ENCODE data around the gene VAPB.
"Not testable (repeated sequence)": the region's sequence is repeated elsewhere in the genome, so short reads cannot be mapped to it uniquely, and the experiment has no call there.

VAPB gene

DNA sequence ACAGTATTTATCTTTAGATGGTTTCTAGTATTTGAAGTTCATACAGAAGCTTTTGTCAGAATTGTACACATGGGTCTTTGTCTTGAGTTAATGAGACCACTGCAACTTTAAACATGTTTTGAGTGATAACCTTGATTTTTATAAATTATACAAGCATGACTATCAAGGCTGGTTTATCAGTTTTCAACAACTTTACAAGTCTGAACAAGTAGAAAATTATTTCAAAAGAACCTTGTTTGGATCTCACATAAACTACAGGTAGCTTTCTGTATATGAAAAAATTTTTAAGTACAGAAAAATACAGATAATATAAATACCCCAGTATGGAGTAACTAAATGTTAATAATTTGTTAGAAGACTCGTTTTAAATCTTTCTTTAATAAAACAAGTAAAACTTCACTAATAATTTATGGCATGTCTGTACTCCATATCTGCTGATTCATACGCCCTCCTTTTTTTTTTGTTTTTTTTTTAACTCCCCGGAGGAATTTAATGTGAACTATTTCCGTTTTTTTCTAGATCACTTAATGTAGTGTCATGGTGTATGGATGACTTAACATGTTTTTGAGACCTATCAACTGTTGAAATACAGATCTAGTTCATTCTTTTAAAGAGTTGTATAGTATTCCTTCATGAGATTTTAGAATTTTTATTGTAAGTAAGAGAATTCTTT is 18.3 kb downstream of the VAPB start:
- POLR2A ChIA-PET, result no interaction called here
- CTCF ChIA-PET, result interaction anchor here (0.9 to 1.0 kb wide), 2 partner anchors 14 to 18 kb away, joined by 3 read pairs; partner anchors contain the start of gene VAPB
- TF ChIP-seq, protein P1, sequence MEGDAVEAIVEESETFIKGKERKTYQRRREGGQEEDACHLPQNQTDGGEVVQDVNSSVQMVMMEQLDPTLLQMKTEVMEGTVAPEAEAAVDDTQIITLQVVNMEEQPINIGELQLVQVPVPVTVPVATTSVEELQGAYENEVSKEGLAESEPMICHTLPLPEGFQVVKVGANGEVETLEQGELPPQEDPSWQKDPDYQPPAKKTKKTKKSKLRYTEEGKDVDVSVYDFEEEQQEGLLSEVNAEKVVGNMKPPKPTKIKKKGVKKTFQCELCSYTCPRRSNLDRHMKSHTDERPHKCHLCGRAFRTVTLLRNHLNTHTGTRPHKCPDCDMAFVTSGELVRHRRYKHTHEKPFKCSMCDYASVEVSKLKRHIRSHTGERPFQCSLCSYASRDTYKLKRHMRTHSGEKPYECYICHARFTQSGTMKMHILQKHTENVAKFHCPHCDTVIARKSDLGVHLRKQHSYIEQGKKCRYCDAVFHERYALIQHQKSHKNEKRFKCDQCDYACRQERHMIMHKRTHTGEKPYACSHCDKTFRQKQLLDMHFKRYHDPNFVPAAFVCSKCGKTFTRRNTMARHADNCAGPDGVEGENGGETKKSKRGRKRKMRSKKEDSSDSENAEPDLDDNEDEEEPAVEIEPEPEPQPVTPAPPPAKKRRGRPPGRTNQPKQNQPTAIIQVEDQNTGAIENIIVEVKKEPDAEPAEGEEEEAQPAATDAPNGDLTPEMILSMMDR (IDR thresholded peaks at IDR 0.05; ENCODE audit: control extremely low read depth, extremely low read depth, low read depth, missing control alignments), result no peak
- DNase-seq (ENCODE audit: extremely low spot score), result no peak

DNA sequence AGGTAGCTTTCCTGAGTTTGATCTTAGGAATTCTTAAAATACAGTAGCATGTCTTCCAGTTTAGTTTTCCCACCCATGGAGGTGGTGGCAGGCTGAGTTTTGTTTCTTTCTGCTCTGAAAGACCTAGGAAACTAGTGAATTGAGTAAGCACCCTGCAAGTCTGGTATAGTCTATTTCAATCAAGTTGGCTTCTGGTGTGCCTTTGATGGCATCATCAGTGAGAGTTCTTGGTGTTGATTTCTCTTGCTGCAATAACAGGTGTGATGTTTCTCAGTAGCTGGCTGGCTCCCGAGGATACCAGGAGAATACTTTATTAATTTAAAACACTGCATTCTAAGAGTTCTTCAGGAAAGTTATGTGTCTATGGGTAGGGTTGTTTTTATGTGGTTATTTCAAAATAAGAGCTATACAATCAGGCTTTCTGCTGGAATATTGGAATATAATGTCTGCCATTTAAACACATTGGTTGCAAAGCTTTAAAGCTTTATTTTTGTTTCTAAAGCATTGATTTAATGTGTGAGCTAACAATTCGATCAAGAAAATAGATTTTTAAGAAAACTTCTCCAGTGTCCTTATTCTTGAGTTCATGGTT is 19.0 kb downstream of the VAPB start:
- TF ChIP-seq, protein P1 (IDR thresholded peaks at IDR 0.05; ENCODE audit: control extremely low read depth, extremely low read depth, low read depth, missing control alignments), result no peak
- POLR2A ChIA-PET, result no interaction called here
- CTCF ChIA-PET, result interaction anchor here (0.9 to 1.1 kb wide), 3 partner anchors 19 to 34 kb away, joined by 3 read pairs; partner anchors contain the start of gene VAPB
- peak; percentile 40 for DNase-seq (ENCODE audit: extremely low spot score)

DNA sequence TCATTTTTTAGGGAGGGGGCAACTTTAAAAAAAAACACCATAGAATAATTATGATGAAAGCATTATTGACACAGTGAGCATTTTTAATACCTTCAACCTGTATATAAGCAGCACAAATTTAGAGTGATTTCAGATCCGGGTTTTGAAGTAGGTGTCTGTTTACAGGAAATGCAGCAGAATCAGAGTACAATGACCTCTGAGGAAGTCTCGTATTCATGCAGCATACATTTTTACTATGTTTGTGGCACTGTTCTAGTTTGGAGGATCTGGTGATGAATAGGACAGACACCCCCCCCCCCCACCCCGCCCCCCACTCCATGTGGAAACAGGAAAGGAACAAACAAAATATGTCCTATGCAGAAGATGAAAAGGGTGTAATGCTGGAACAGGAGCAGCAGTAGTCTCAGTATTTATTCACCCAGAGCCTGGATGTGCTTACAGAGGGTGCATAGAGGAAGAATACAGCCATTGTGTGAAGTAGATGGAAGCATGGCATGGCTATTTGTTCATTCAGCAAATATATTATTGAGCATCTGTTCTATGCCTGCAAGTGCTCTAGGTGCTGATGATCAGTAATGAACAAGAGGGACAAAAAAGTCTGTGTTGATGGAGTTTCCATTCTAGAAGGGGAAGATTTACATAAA is 19.7 kb downstream of the VAPB start:
- DNase-seq (ENCODE audit: extremely low spot score), result peak; percentile 33
- ChIA-PET CTCF (interaction anchor here (1.0 to 1.1 kb wide), 2 partner anchors 25 to 34 kb away, joined by 3 read pairs; no protein-coding TSS in a partner anchor), POLR2A (no interaction called here)
- TF ChIP-seq, protein P1 (IDR thresholded peaks at IDR 0.05; ENCODE audit: control extremely low read depth, extremely low read depth, low read depth, missing control alignments), result no peak

DNA sequence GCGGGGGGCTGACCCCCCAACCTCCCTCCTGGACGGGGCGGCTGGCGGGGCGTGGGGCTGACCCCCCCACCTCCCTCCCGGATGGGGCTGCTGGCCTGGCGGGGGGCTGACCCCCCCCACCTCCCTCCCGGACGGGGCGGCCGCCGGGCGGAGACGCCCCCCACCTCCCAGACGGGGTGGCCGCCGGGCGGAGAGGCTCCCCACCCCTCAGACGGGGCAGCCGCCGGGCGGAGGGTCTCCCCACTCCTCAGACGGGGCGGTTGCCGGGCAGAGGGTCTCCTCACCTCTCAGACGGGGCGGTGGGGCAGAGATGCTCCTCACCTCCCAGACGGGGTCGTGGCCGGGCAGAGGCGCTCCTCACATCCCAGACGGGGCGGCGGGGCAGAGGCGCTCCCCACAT is 25.2 kb downstream of the VAPB start:
- CTCF ChIA-PET; DNase-seq (ENCODE audit: extremely low spot score); POLR2A ChIA-PET: not testable (repeated sequence)

DNA sequence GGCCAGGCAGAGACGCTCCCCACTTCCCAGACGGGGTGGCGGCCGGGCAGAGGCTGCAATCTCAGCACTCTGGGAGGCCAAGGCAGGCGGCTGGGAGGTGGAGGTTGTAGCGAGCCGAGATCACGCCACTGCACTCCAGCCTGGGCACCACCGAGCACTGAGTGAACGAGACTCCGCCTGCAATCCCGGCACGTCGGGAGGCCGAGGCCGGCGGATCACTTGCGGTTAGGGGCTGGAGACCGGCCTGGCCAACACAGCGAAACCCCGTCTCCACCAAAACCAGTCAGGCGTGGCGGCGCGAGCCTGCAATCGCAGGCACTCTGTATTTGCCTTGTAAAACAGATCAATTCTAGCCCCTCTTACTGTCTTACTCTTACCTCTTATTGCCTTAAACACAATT is 25.8 kb downstream of the VAPB start:
- DNase-seq (ENCODE audit: extremely low spot score); CTCF ChIA-PET; POLR2A ChIA-PET: not testable (repeated sequence)

DNA sequence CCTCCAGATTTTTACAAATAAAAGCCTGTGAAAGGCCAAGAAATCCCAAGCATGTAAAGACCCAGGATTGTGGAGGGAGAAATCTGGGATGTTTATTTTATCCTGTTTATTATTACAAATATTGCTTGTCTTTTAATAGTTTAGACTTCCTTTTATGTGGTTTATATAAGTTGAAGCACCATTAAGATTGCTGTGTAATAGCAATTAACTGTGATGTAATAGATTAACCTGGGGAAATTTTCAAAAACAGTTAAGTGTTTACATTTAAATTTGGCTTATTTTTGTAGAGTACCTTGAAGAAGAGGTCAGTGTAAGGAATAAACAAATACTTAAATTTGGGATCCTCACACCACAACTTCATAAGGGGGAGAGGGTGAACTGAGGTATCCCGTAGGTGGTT is 27.0 kb downstream of the VAPB start:
- CTCF ChIA-PET, result no interaction called here
- DNase-seq (ENCODE audit: extremely low spot score), result no peak
- TF ChIP-seq, protein P1 (IDR thresholded peaks at IDR 0.05; ENCODE audit: control extremely low read depth, extremely low read depth, low read depth, missing control alignments), result no peak
- POLR2A ChIA-PET, result no interaction called here

DNA sequence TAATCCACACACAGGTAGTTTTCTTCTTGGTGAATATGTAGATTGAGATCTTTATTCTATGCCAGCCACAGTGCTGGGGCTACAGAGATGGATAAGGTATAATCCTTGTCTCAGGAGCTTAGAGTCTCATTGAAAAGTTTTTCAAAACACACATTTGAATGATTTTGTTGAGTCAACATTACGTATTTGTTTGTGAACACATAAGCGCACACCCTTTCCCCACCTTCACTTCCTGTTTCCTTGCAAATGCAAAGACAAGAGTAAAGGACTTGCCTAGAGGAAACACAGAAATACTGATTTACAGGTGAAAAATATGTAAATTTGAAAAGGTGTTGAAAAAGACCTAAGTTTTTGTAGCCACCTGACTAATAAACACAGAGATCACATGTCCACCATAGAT is 27.8 kb downstream of the VAPB start:
- TF ChIP-seq, protein P1 (IDR thresholded peaks at IDR 0.05; ENCODE audit: control extremely low read depth, extremely low read depth, low read depth, missing control alignments), result no peak
- ChIA-PET CTCF (no interaction called here), POLR2A (no interaction called here)
- no peak for DNase-seq (ENCODE audit: extremely low spot score)
